Measurements from ENCODE around the gene HACD4.

HACD4 gene

GRCh38 chr9:21075484-21075883 is 44.0 kb upstream of the HACD4 start:
- H2BK5ac ChIP-seq (ENCODE audit: low read depth, low read length, poor library complexity): peak overlapping the region; percentile 37
- no peak overlapping the region for H2AK5ac ChIP-seq (ENCODE audit: low read length)
- H2BK120ac ChIP-seq (ENCODE audit: insufficient read depth, low read length, poor library complexity): peak overlapping the region; percentile 49
- WGBS (ENCODE audit: extremely low coverage, insufficient coverage, insufficient read length): no CpG with 5 or more reads among the region's 3 CpGs
- no peak overlapping the region for H3K23ac ChIP-seq (ENCODE audit: low read length)
- no peaks in the 10 kb centered on the region for H3K9me3 ChIP-seq (ENCODE audit: insufficient read depth, low read depth, low read length)
- H3K18ac ChIP-seq (ENCODE audit: low read length): no peak overlapping the region
- H3K79me1 ChIP-seq (ENCODE audit: low read length): peaks cover 3% of the 10 kb centered on the region
- H4K8ac ChIP-seq (ENCODE audit: low read depth, low read length): peak overlapping the region; percentile 25
- H4K12ac ChIP-seq (ENCODE audit: low read depth, low read length): no peak overlapping the region
- H3K14ac ChIP-seq (ENCODE audit: low read length): peak overlapping the region; percentile 40
- no peaks in the 10 kb centered on the region for H3K36me3 ChIP-seq (ENCODE audit: control insufficient read depth in 1 of 2, insufficient read depth in 2 of 2, low read length in 2 of 2)
- no peak overlapping the region for H3K27ac ChIP-seq (ENCODE audit: low read depth, low read length)
- no peaks in the 10 kb centered on the region for H3K27me3 ChIP-seq (ENCODE audit: insufficient read depth, low read length)
- H4K91ac ChIP-seq (ENCODE audit: low read depth, low read length): peak overlapping the region; percentile 75
- no peak overlapping the region for H3K4me2 ChIP-seq (ENCODE audit: low read length)
- no peak overlapping the region for H3K4me3 ChIP-seq (ENCODE audit: low read depth, low read length)
- H3K4ac ChIP-seq (ENCODE audit: low read depth, low read length): no peak overlapping the region
- DNase-seq: no peak
- H2BK12ac ChIP-seq (ENCODE audit: low read length): peak overlapping the region; percentile 70
- H3K4me1 ChIP-seq (ENCODE audit: control insufficient read depth in 1 of 2, insufficient read depth in 2 of 2, low read length in 2 of 2): peaks cover 5 to 17% of the 10 kb centered on the region in 2 experiments
- no peaks in the 10 kb centered on the region for H3K79me2 ChIP-seq (ENCODE audit: control insufficient read depth, insufficient read depth, low read length, poor library complexity)
- H3K9ac ChIP-seq (ENCODE audit: low read length): no peak overlapping the region
- peak overlapping the region; percentile 62 for H2AFZ ChIP-seq (ENCODE audit: insufficient read depth, low read length, poor library complexity)

- H2BK120ac ChIP-seq (ENCODE audit: insufficient read depth, low read length, poor library complexity): no peak overlapping the region
- H3K18ac ChIP-seq (ENCODE audit: low read length): no peak overlapping the region
- H3K4me3 ChIP-seq (ENCODE audit: low read depth, low read length): no peak overlapping the region
- no peak overlapping the region for H4K12ac ChIP-seq (ENCODE audit: low read depth, low read length)
- no peak overlapping the region for H2BK12ac ChIP-seq (ENCODE audit: low read length)
- H2AK5ac ChIP-seq (ENCODE audit: low read length): no peak overlapping the region
- no peaks in the 10 kb centered on the region for H3K79me2 ChIP-seq (ENCODE audit: control insufficient read depth, insufficient read depth, low read length, poor library complexity)
- no peak overlapping the region for H3K9ac ChIP-seq (ENCODE audit: low read length)
- peaks cover 3 to 7% of the 10 kb centered on the region in 2 experiments for H3K4me1 ChIP-seq (ENCODE audit: control insufficient read depth in 1 of 2, insufficient read depth in 2 of 2, low read length in 2 of 2)
- H2AFZ ChIP-seq (ENCODE audit: insufficient read depth, low read length, poor library complexity): no peak overlapping the region
- no peaks in the 10 kb centered on the region for H3K36me3 ChIP-seq (ENCODE audit: control insufficient read depth in 1 of 2, insufficient read depth in 2 of 2, low read length in 2 of 2)
- no peak overlapping the region for H3K23ac ChIP-seq (ENCODE audit: low read length)
- H3K27ac ChIP-seq (ENCODE audit: low read depth, low read length): no peak overlapping the region
- H4K91ac ChIP-seq (ENCODE audit: low read depth, low read length): no peak overlapping the region
- no peaks in the 10 kb centered on the region for H3K9me3 ChIP-seq (ENCODE audit: insufficient read depth, low read depth, low read length)
- no peak for DNase-seq
- no peak overlapping the region for H4K8ac ChIP-seq (ENCODE audit: low read depth, low read length)
- H3K79me1 ChIP-seq (ENCODE audit: low read length): peaks cover 3% of the 10 kb centered on the region
- no peak overlapping the region for H3K4ac ChIP-seq (ENCODE audit: low read depth, low read length)
- no peak overlapping the region for H3K4me2 ChIP-seq (ENCODE audit: low read length)
- no peak overlapping the region for H3K14ac ChIP-seq (ENCODE audit: low read length)
- H3K27me3 ChIP-seq (ENCODE audit: insufficient read depth, low read length): no peaks in the 10 kb centered on the region
- no peak overlapping the region for H2BK5ac ChIP-seq (ENCODE audit: low read depth, low read length, poor library complexity)
Measured at GRCh38 chr9:21070906-21071305, 39.5 kb upstream of the HACD4 start.

- Histone ChIP-seq H4K12ac (ENCODE audit: low read depth, low read length) (no peak overlapping the region), H3K27ac (ENCODE audit: low read depth, low read length) (peak overlapping the region; percentile 53), H4K8ac (ENCODE audit: low read depth, low read length) (no peak overlapping the region), H3K36me3 (ENCODE audit: control insufficient read depth in 1 of 2, insufficient read depth in 2 of 2, low read length in 2 of 2) (no peaks in the 10 kb centered on the region), H2AK5ac (ENCODE audit: low read length) (no peak overlapping the region), H3K27me3 (ENCODE audit: insufficient read depth, low read length) (no peaks in the 10 kb centered on the region), H3K4me1 (ENCODE audit: control insufficient read depth in 1 of 2, insufficient read depth in 2 of 2, low read length in 2 of 2) (peaks cover 2 to 4% of the 10 kb centered on the region in 2 experiments), H3K79me1 (ENCODE audit: low read length) (peaks cover 3% of the 10 kb centered on the region), H3K4me2 (ENCODE audit: low read length) (no peak overlapping the region), H3K9me3 (ENCODE audit: insufficient read depth, low read depth, low read length) (no peaks in the 10 kb centered on the region), H2BK5ac (ENCODE audit: low read depth, low read length, poor library complexity) (no peak overlapping the region), H3K4me3 (ENCODE audit: low read depth, low read length) (no peak overlapping the region), H3K14ac (ENCODE audit: low read length) (no peak overlapping the region), H3K18ac (ENCODE audit: low read length) (no peak overlapping the region), H3K9ac (ENCODE audit: low read length) (no peak overlapping the region), H2AFZ (ENCODE audit: insufficient read depth, low read length, poor library complexity) (no peak overlapping the region), H2BK120ac (ENCODE audit: insufficient read depth, low read length, poor library complexity) (no peak overlapping the region), H2BK12ac (ENCODE audit: low read length) (no peak overlapping the region), H3K79me2 (ENCODE audit: control insufficient read depth, insufficient read depth, low read length, poor library complexity) (no peaks in the 10 kb centered on the region), H4K91ac (ENCODE audit: low read depth, low read length) (no peak overlapping the region), H3K23ac (ENCODE audit: low read length) (no peak overlapping the region), H3K4ac (ENCODE audit: low read depth, low read length) (no peak overlapping the region)
- DNase-seq: peak; percentile 62 to 86
- no CpG with 5 or more reads among the region's 4 CpGs for WGBS (ENCODE audit: extremely low coverage, insufficient coverage, insufficient read length)
Measured at GRCh38 chr9:21070171-21070571, 38.7 kb upstream of the HACD4 start.

- Histone ChIP-seq H3K4me3 (ENCODE audit: low read depth, low read length) (no peak overlapping the region), H2BK5ac (ENCODE audit: low read depth, low read length, poor library complexity) (no peak overlapping the region), H3K4ac (ENCODE audit: low read depth, low read length) (no peak overlapping the region), H3K4me1 (ENCODE audit: control insufficient read depth in 1 of 2, insufficient read depth in 2 of 2, low read length in 2 of 2) (no peaks in the 10 kb centered on the region), H4K8ac (ENCODE audit: low read depth, low read length) (no peak overlapping the region), H2BK12ac (ENCODE audit: low read length) (no peak overlapping the region), H3K79me2 (ENCODE audit: control insufficient read depth, insufficient read depth, low read length, poor library complexity) (no peaks in the 10 kb centered on the region), H3K14ac (ENCODE audit: low read length) (no peak overlapping the region), H2AFZ (ENCODE audit: insufficient read depth, low read length, poor library complexity) (no peak overlapping the region), H3K27me3 (ENCODE audit: insufficient read depth, low read length) (no peaks in the 10 kb centered on the region), H3K4me2 (ENCODE audit: low read length) (no peak overlapping the region), H2AK5ac (ENCODE audit: low read length) (no peak overlapping the region), H3K27ac (ENCODE audit: low read depth, low read length) (no peak overlapping the region), H3K18ac (ENCODE audit: low read length) (no peak overlapping the region), H3K9ac (ENCODE audit: low read length) (no peak overlapping the region), H3K36me3 (ENCODE audit: control insufficient read depth in 1 of 2, insufficient read depth in 2 of 2, low read length in 2 of 2) (no peaks in the 10 kb centered on the region), H3K9me3 (ENCODE audit: insufficient read depth, low read depth, low read length) (no peaks in the 10 kb centered on the region), H2BK120ac (ENCODE audit: insufficient read depth, low read length, poor library complexity) (no peak overlapping the region), H4K12ac (ENCODE audit: low read depth, low read length) (no peak overlapping the region), H3K23ac (ENCODE audit: low read length) (no peak overlapping the region), H4K91ac (ENCODE audit: low read depth, low read length) (no peak overlapping the region), H3K79me1 (ENCODE audit: low read length) (no peaks in the 10 kb centered on the region)
- WGBS (ENCODE audit: extremely low coverage, insufficient coverage, insufficient read length): no CpG with 5 or more reads among the region's 2 CpGs
- DNase-seq: no peak
Measured at GRCh38 chr9:21060919-21061561, 29.6 kb upstream of the HACD4 start.
